Muscle of leg (tissue), 11 donors: ENCODE measurements around the gene STARD4. TPM values are rescaled to one million over a fixed set of nuclear protein-coding genes. Genes with fewer than 3 reads are reported as not detected.

Source experiments
- DNase-seq: peaks from one replicate; pipeline ENCODE4 v3.0.0; 2013
- H3K27ac ChIP-seq: one replicate; pipeline ENCODE4 v1.5.1; 2013; ENCODE audit warnings: mild to moderate bottlenecking, low read length, control low read depth
- H3K27me3 ChIP-seq: one replicate; pipeline ENCODE4 v1.6.1; 2013; ENCODE audit warnings: low read length; ENCODE audit not compliant: control insufficient read depth, insufficient read depth
- H3K36me3 ChIP-seq: one replicate; pipeline ENCODE4 v1.6.1; 2013; ENCODE audit warnings: low read length; ENCODE audit not compliant: control insufficient read depth, insufficient read depth
- H3K4me1 ChIP-seq: one replicate; pipeline ENCODE4 v1.6.1; 2013; ENCODE audit warnings: low read length; ENCODE audit not compliant: control insufficient read depth, insufficient read depth
- H3K4me3 ChIP-seq: one replicate; pipeline ENCODE4 v1.5.1; 2013; ENCODE audit warnings: low read length, control low read depth
- H3K9me3 ChIP-seq: replicated peaks from 2 replicates; pipeline ENCODE4 v1.6.1; 2013; ENCODE audit warnings: low read depth, low read length; ENCODE audit not compliant: control insufficient read depth
- WGBS: methylation state at CpG from one replicate; pipeline ENCODE4 v1.1.5; 2013; ENCODE audit warnings: missing lambda C conversion rate; ENCODE audit not compliant: insufficient coverage; 5-methylcytosine and 5-hydroxymethylcytosine counted together
- polyA plus RNA-seq, 8 donors: library from polyadenylated mRNA; unstranded; fragments of 120-200 nt; gene quantifications; one replicate each; pipeline versions ENCODE4 v1.2.1 to v1.2.3, GENCODE V29; 2013; ENCODE audit warnings: inconsistent platforms in 1 of 8, low replicate concordance in 1 of 8; ENCODE audit not compliant: insufficient read length in 8 of 8, insufficient read depth in 1 of 8
- total RNA-seq: library from RNA; stranded (reverse); fragments of 120-200 nt; gene quantifications from one replicate; pipeline ENCODE4 v1.2.4, GENCODE V29; 2013

STARD4 gene
- total and polyA plus RNA-seq, 9 donors = 5.5 to 12.7 (median 9.0) TPM

GRCh38 chr5:111507276-111507675 is 5.1 kb downstream of the STARD4 start:
- Histone ChIP-seq H3K27ac (no peak overlapping the region), H3K4me3 (no peak overlapping the region), H3K36me3 (no peaks in the 10 kb centered on the region), H3K9me3 (no peaks in the 10 kb centered on the region), H3K4me1 (no peaks in the 10 kb centered on the region), H3K27me3 (no peaks in the 10 kb centered on the region)
- 100% methylated on average over 1 of the region's 4 CpGs for WGBS
- DNase-seq = no peak

DNA sequence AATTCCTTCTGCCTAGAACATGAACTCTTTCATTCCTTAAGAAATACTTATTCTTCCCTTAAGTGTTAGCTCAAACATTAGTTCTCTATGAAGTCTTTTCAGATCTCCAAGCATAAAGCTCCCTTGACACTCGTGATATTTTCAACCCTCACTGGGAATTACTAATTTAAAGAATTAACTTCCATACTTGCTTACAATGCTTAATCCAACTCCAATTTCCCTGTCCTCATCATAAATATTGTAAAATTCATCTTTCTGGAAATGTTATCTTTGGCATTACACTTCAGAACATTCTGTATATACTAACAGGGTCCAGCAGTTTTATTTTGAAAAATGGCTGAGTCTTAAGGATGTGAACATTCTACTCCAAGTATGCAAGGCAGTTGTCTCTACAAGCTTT is 7.2 kb downstream of the STARD4 start:
- DNase-seq = peak; percentile 28
- WGBS = no CpG with 5 or more reads among the region's 1 CpG

DNA sequence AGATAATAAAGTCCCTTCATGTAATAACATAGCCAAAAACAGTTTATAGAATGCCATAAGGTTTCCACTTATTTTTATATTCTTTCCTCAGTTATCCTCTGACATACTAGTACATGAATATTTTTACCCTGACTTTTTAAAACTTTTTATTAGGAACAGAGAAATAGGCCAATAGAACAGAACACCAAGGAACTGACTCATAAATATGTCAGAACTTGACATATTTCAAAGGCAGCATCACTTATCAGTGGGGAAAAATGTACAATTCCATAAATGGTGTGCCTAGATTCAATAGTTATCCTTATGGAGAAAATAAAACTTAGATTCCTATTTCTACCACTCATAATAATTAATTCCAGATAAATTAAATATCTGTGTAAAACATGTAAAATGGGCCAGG is 9.4 kb downstream of the STARD4 start:
- H3K4me1 ChIP-seq = no peaks in the 10 kb centered on the region
- H3K36me3 ChIP-seq = peaks cover 3% of the 10 kb centered on the region
- H3K4me3 ChIP-seq = no peak overlapping the region
- no peak for DNase-seq
- H3K9me3 ChIP-seq = no peaks in the 10 kb centered on the region
- H3K27ac ChIP-seq = no peak overlapping the region
- H3K27me3 ChIP-seq = no peaks in the 10 kb centered on the region

More for the DNA sequence above, 7.2 kb downstream of the STARD4 start:
- no peaks in the 10 kb centered on the region for H3K4me1 ChIP-seq
- H3K36me3 ChIP-seq = no peaks in the 10 kb centered on the region
- no peaks in the 10 kb centered on the region for H3K9me3 ChIP-seq
- no peak overlapping the region for H3K4me3 ChIP-seq
- no peak overlapping the region for H3K27ac ChIP-seq
- H3K27me3 ChIP-seq = no peaks in the 10 kb centered on the region

- Histone ChIP-seq H3K27ac (no peak overlapping the region), H3K4me3 (no peak overlapping the region), H3K4me1 (no peaks in the 10 kb centered on the region), H3K9me3 (no peaks in the 10 kb centered on the region), H3K27me3 (no peaks in the 10 kb centered on the region), H3K36me3 (peaks cover 6% of the 10 kb centered on the region)
- WGBS = no CpG with 5 or more reads among the region's 1 CpG
- no peak for DNase-seq
Observed at GRCh38 chr5:111498346-111498745, 14.0 kb downstream of the STARD4 start.

- H3K4me1 ChIP-seq = no peaks in the 10 kb centered on the region
- H3K36me3 ChIP-seq = peaks cover 6% of the 10 kb centered on the region
- WGBS = no CpG with 5 or more reads among the region's 1 CpG
- no peak overlapping the region for H3K27ac ChIP-seq
- DNase-seq = no peak
- H3K4me3 ChIP-seq = no peak overlapping the region
- H3K27me3 ChIP-seq = no peaks in the 10 kb centered on the region
- no peaks in the 10 kb centered on the region for H3K9me3 ChIP-seq
Observed at GRCh38 chr5:111495159-111495558, 17.2 kb downstream of the STARD4 start.

DNA sequence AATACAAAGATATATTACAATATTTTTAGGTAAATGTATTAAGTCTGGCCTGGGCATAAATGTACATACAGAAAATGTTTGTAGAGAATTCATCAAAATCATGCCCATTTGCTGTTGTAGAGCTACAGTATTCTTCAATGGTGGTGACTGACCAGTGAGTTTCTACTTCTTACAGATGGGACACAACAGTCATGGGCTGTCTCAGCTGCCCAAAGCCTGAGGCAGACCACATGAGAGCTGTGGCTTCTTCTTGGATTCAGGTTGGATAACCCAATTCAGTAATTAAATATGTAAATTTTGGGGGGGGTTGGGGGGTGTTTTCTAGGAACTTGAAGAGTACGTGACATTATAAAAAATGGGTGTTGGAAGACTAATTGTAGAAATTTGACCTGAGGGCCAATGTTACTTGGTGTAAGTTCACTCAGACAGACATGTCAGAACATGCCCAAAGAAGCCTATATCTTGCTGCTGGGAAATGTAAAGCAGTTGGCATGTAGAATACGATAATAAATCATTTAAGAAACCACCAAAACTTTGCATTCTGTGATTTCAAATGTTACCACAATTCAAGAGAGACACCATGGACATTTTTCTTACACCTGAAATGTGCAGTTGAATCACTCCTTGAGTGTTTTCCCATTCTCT is 17.9 kb downstream of the STARD4 start:
- Histone ChIP-seq H3K27me3 (no peaks in the 10 kb centered on the region), H3K4me3 (no peak overlapping the region), H3K27ac (no peak overlapping the region), H3K4me1 (no peaks in the 10 kb centered on the region), H3K36me3 (peaks cover 6% of the 10 kb centered on the region), H3K9me3 (no peaks in the 10 kb centered on the region)
- WGBS = 80% methylated on average over 1 of the region's 2 CpGs
- DNase-seq = no peak

DNA sequence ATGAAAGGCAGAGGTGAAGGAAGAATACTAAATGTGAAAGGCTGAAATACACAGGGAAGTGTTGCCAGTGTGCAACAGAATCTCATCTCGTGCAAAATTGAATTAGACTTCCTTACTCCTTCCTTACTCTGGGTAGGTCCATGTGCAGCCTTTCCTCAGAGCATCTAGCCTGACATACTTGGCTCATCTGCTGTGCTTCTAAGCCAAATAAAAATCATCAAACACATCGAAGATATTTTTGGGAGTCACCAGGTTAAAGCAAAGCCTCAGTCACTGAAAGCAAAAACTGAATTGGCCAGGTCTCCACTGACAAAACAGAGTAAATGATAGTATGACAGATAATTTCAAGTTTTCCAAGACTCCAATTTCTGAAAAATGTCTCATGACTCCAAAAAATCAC is 19.3 kb downstream of the STARD4 start:
- no CpG with 5 or more reads among the region's 2 CpGs for WGBS
- DNase-seq = no peak
- H3K4me1 ChIP-seq = no peaks in the 10 kb centered on the region
- H3K27ac ChIP-seq = no peak overlapping the region
- H3K4me3 ChIP-seq = no peak overlapping the region
- H3K27me3 ChIP-seq = no peaks in the 10 kb centered on the region
- peaks cover 3% of the 10 kb centered on the region for H3K36me3 ChIP-seq
- no peaks in the 10 kb centered on the region for H3K9me3 ChIP-seq

GRCh38 chr5:111488353-111488752 is 24.0 kb downstream of the STARD4 start:
- Histone ChIP-seq H3K36me3 (no peaks in the 10 kb centered on the region), H3K4me3 (no peak overlapping the region), H3K27me3 (no peaks in the 10 kb centered on the region), H3K27ac (no peak overlapping the region), H3K4me1 (no peaks in the 10 kb centered on the region), H3K9me3 (no peaks in the 10 kb centered on the region)
- no peak for DNase-seq

DNA sequence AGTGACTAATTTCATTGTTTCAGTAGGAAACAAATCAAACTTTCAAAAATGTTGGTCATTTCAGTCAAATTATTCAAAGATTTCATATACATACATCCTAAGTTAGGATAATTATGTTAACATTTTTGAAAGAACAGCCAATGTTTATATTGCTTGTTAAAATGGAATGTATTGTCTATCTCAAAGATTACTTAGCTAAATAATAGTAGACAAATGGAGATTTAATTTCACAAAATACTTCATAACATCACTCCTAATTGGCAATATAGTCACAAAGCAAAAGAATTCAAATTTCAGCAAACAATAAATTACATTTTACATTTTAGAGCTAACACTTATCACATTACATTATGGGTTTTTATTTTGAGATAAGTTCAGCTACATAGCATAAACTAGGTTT is 25.4 kb downstream of the STARD4 start:
- Histone ChIP-seq H3K27ac (no peak overlapping the region), H3K4me3 (no peak overlapping the region), H3K36me3 (no peaks in the 10 kb centered on the region), H3K9me3 (no peaks in the 10 kb centered on the region), H3K4me1 (no peaks in the 10 kb centered on the region), H3K27me3 (no peaks in the 10 kb centered on the region)
- no peak for DNase-seq

- WGBS = no CpG with 5 or more reads among the region's 2 CpGs
- no peak overlapping the region for H3K4me3 ChIP-seq
- DNase-seq = no peak
- no peak overlapping the region for H3K27ac ChIP-seq
- no peaks in the 10 kb centered on the region for H3K9me3 ChIP-seq
- H3K4me1 ChIP-seq = no peaks in the 10 kb centered on the region
- no peaks in the 10 kb centered on the region for H3K27me3 ChIP-seq
- H3K36me3 ChIP-seq = no peaks in the 10 kb centered on the region
Observed at GRCh38 chr5:111486055-111486454, 26.3 kb downstream of the STARD4 start.

- H3K4me3 ChIP-seq = no peak overlapping the region
- 50% methylated on average over 1 of the region's 4 CpGs for WGBS
- no peak overlapping the region for H3K27ac ChIP-seq
- no peaks in the 10 kb centered on the region for H3K27me3 ChIP-seq
- no peaks in the 10 kb centered on the region for H3K9me3 ChIP-seq
- H3K36me3 ChIP-seq = no peaks in the 10 kb centered on the region
- DNase-seq = no peak
- H3K4me1 ChIP-seq = no peaks in the 10 kb centered on the region
Observed at GRCh38 chr5:111480346-111480745, 32.0 kb downstream of the STARD4 start.
